ENCODE measurements around the gene AKAP6.

AKAP6 gene

GRCh38 chr14:32826404-32827082 lies 497.4 kb downstream of the AKAP6 start:
- 64% methylated on average over 7 of the region's 9 CpGs for WGBS

GRCh38 chr14:32827514-32827913 lies 498.4 kb downstream of the AKAP6 start:
- WGBS: 89% methylated on average over 3 of the region's 3 CpGs

More at GRCh38 chr14:32826404-32827082, 497.4 kb downstream of the AKAP6 start:
- no peaks in the 10 kb centered on the region for H3K36me3 ChIP-seq (ENCODE audit: insufficient read depth, low read length)
- H3K4me1 ChIP-seq (ENCODE audit: insufficient read depth, low read length): peaks cover 23% of the 10 kb centered on the region
- no peaks in the 10 kb centered on the region for H3K9me3 ChIP-seq (ENCODE audit: insufficient read depth, low read depth, low read length)
- H3K27me3 ChIP-seq (ENCODE audit: insufficient read depth, low read length): no peaks in the 10 kb centered on the region
- H3K9ac ChIP-seq (ENCODE audit: low read depth, low read length): no peak overlapping the region
- H3K27ac ChIP-seq (ENCODE audit: low read depth, low read length): no peak overlapping the region
- no peak overlapping the region for H3K4me3 ChIP-seq (ENCODE audit: low read length)

GRCh38 chr14:32835924-32836323 lies 506.8 kb downstream of the AKAP6 start:
- Histone ChIP-seq H3K27ac (ENCODE audit: low read depth, low read length) (no peak overlapping the region), H3K4me3 (ENCODE audit: low read length) (no peak overlapping the region), H3K36me3 (ENCODE audit: insufficient read depth, low read length) (no peaks in the 10 kb centered on the region), H3K4me1 (ENCODE audit: insufficient read depth, low read length) (0 out of 2 replicates have a peak, but pooled peaks cover 5% of the 10 kb centered on the region), H3K9me3 (ENCODE audit: insufficient read depth, low read depth, low read length) (no peaks in the 10 kb centered on the region), H3K9ac (ENCODE audit: low read depth, low read length) (no peak overlapping the region), H3K27me3 (ENCODE audit: insufficient read depth, low read length) (no peaks in the 10 kb centered on the region)
- WGBS: 98% methylated on average over 3 of the region's 3 CpGs

More at GRCh38 chr14:32827514-32827913, 498.4 kb downstream of the AKAP6 start:
- Histone ChIP-seq H3K9me3 (ENCODE audit: insufficient read depth, low read depth, low read length) (no peaks in the 10 kb centered on the region), H3K9ac (ENCODE audit: low read depth, low read length) (no peak overlapping the region), H3K27me3 (ENCODE audit: insufficient read depth, low read length) (no peaks in the 10 kb centered on the region), H3K4me1 (ENCODE audit: insufficient read depth, low read length) (peaks cover 23% of the 10 kb centered on the region), H3K27ac (ENCODE audit: low read depth, low read length) (no peak overlapping the region), H3K4me3 (ENCODE audit: low read length) (no peak overlapping the region), H3K36me3 (ENCODE audit: insufficient read depth, low read length) (no peaks in the 10 kb centered on the region)

- no peak overlapping the region for H3K9ac ChIP-seq (ENCODE audit: low read depth, low read length)
- no peak overlapping the region for H3K27ac ChIP-seq (ENCODE audit: low read depth, low read length)
- H3K4me3 ChIP-seq (ENCODE audit: low read length): no peak overlapping the region
Measured at GRCh38 chr14:32841698-32842097, 512.6 kb downstream of the AKAP6 start.

DNA sequence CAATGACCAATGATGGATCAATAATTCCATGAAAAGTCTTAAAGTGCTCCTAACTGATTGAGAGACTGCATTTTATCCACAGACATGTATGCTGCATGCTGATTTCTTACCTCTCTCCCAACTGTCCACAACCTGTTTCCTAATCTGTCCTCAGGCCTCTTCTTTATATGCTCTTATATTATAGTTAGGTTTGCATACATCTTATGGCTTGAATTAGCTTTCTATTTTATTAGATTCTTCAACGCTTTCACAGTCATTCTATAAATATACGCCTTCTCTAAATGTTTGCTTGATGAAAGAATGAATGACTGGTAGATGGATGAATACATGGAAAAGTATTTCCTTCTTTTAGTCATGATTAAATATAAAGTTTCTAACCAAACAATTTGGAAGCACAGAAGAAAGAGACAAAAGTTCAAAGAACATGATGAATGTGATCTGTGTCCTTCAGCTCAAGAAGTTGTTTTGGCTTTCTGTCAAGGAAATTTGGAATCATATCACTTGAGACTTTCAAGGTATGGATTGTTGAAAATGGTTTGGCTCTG lies 517.8 kb downstream of the AKAP6 start:
- H3K4me1 ChIP-seq (ENCODE audit: insufficient read depth, low read length): no peaks in the 10 kb centered on the region
- no CpG with 5 or more reads among the region's 2 CpGs for WGBS
- H3K27me3 ChIP-seq (ENCODE audit: insufficient read depth, low read length): no peaks in the 10 kb centered on the region
- H3K27ac ChIP-seq (ENCODE audit: low read depth, low read length): no peak overlapping the region
- H3K9ac ChIP-seq (ENCODE audit: low read depth, low read length): no peak overlapping the region
- H3K4me3 ChIP-seq (ENCODE audit: low read length): no peak overlapping the region
- peaks cover 5% of the 10 kb centered on the region; the same call in 1 of the 2 replicates for H3K9me3 ChIP-seq (ENCODE audit: insufficient read depth, low read depth, low read length)
- no peaks in the 10 kb centered on the region for H3K36me3 ChIP-seq (ENCODE audit: insufficient read depth, low read length)

More at GRCh38 chr14:32841698-32842097, 512.6 kb downstream of the AKAP6 start:
- Histone ChIP-seq H3K36me3 (ENCODE audit: insufficient read depth, low read length) (no peaks in the 10 kb centered on the region), H3K4me1 (ENCODE audit: insufficient read depth, low read length) (no peaks in the 10 kb centered on the region), H3K9me3 (ENCODE audit: insufficient read depth, low read depth, low read length) (no peaks in the 10 kb centered on the region), H3K27me3 (ENCODE audit: insufficient read depth, low read length) (no peaks in the 10 kb centered on the region)

- no peak overlapping the region for H3K27ac ChIP-seq (ENCODE audit: low read depth, low read length)
- H3K27me3 ChIP-seq (ENCODE audit: insufficient read depth, low read length): no peaks in the 10 kb centered on the region
- no peaks in the 10 kb centered on the region for H3K36me3 ChIP-seq (ENCODE audit: insufficient read depth, low read length)
- no peak overlapping the region for H3K4me3 ChIP-seq (ENCODE audit: low read length)
- 99% methylated on average over 4 of the region's 4 CpGs for WGBS
- no peaks in the 10 kb centered on the region for H3K4me1 ChIP-seq (ENCODE audit: insufficient read depth, low read length)
- peaks cover 5% of the 10 kb centered on the region; the same call in 1 of the 2 replicates for H3K9me3 ChIP-seq (ENCODE audit: insufficient read depth, low read depth, low read length)
- no peak overlapping the region for H3K9ac ChIP-seq (ENCODE audit: low read depth, low read length)
Measured at GRCh38 chr14:32847867-32848266, 518.8 kb downstream of the AKAP6 start.

- Histone ChIP-seq H3K27me3 (ENCODE audit: insufficient read depth, low read length) (no peaks in the 10 kb centered on the region), H3K9me3 (ENCODE audit: insufficient read depth, low read depth, low read length) (no peaks in the 10 kb centered on the region), H3K4me1 (ENCODE audit: insufficient read depth, low read length) (no peaks in the 10 kb centered on the region), H3K4me3 (ENCODE audit: low read length) (no peak overlapping the region), H3K27ac (ENCODE audit: low read depth, low read length) (no peak overlapping the region), H3K9ac (ENCODE audit: low read depth, low read length) (no peak overlapping the region), H3K36me3 (ENCODE audit: insufficient read depth, low read length) (no peaks in the 10 kb centered on the region)
- 85% methylated on average over 5 of the region's 5 CpGs for WGBS
Measured at GRCh38 chr14:32865827-32866376, 536.8 kb downstream of the AKAP6 start.

- Histone ChIP-seq H3K4me3 (ENCODE audit: low read length) (no peak overlapping the region), H3K36me3 (ENCODE audit: insufficient read depth, low read length) (no peaks in the 10 kb centered on the region), H3K27ac (ENCODE audit: low read depth, low read length) (no peak overlapping the region), H3K9ac (ENCODE audit: low read depth, low read length) (no peak overlapping the region), H3K27me3 (ENCODE audit: insufficient read depth, low read length) (no peaks in the 10 kb centered on the region), H3K9me3 (ENCODE audit: insufficient read depth, low read depth, low read length) (no peaks in the 10 kb centered on the region; the same call in 1 of the 2 replicates), H3K4me1 (ENCODE audit: insufficient read depth, low read length) (no peaks in the 10 kb centered on the region)
- WGBS: 94% methylated on average over 3 of the region's 3 CpGs
Measured at GRCh38 chr14:32883188-32883587, 554.1 kb downstream of the AKAP6 start.

All from HUES64 (cell line).